GM18907 (cell line): ENCODE data around the gene RXFP2.

ENCODE experiments used
- ATAC-seq: cut with Tn5 transposase; IDR thresholded peaks from one replicate; pipeline ENCODE4 v1.9.1; 2021; ENCODE audit warnings: mild to moderate bottlenecking, moderate library complexity; ENCODE audit not compliant: unreplicated experiment

RXFP2 gene

GRCh38 chr13:31767175-31767900 lies 28.0 kb downstream of the RXFP2 start:
- ATAC-seq = no peak

DNA sequence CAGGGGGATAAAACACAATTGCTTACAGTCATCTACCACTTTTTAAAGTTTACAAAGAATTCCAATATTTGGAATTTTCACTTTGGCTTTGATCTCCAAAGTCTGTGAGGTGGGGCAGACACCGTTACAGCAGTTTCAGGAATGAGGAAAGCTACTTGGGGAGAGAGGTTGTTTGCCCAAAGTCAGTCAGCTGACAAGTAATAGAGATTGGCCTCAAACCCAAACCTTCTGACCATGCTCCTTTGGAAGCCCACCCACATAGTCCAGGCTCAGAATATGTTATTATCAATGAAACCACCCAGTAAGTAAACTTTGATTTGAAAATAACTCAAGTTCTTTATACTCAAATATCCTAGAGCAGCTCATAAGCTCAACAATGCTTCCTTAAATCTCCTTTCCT lies 29.0 kb downstream of the RXFP2 start:
- no peak for ATAC-seq

DNA sequence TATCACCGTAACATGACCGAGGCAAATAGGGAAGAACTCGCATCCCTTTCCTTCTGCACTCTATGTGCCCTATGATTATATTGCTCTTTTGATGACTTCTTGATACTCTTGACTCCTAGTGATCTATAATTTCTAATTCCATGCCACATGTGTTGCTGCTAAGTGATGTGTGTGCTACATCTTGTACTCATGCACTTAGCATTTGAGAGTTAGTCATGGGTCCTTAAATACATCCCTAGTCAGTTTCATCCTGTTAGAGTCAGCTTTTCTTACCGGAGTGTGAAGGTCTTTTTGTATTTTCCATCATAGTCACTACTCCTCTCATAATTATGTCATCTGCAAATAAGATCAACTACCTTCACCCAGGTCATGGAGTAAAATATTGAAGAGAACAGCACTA lies 30.2 kb downstream of the RXFP2 start:
- ATAC-seq = no peak

- ATAC-seq = no peak
These were observed 32.9 kb downstream of the RXFP2 start for GRCh38 chr13:31772231-31772630.

DNA sequence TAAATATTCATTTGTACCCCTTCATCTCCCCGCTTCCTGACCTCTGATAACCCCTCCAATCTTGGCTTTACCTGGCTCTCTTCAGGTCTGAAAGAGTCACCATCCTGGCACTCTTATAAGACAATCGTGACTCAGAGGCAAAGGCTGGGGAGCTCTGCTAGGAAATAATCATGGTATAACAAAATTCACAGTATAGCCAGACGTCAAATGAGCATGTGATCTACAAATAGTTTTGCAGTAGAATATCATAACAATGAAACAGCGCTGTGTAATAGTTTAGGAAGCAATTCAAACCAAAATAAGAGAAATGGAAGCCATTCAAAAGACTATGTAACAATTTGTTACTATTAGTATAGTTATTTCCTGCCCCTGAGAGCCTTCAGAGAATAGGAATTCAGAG lies 34.2 kb downstream of the RXFP2 start:
- ATAC-seq = no peak

- no peak for ATAC-seq
These were observed 34.9 kb downstream of the RXFP2 start for GRCh38 chr13:31774186-31774750.

DNA sequence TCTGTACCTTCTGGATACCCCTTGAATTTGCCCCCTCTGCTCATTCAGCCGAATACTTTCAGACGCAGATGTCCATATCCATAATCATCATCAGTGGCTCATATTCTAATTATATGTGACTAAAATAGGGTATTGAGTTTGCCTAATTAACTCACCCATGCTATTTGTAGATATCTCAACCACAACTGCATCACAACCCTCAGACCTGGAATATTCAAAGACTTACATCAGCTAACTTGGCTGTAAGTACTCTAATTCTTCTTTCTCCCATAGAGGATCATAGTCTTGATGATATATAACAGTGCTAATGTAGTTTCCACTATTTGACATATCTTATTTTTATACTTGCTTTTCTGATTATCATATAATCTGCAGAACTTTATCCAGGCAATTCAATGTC lies 35.8 kb downstream of the RXFP2 start:
- no peak for ATAC-seq

DNA sequence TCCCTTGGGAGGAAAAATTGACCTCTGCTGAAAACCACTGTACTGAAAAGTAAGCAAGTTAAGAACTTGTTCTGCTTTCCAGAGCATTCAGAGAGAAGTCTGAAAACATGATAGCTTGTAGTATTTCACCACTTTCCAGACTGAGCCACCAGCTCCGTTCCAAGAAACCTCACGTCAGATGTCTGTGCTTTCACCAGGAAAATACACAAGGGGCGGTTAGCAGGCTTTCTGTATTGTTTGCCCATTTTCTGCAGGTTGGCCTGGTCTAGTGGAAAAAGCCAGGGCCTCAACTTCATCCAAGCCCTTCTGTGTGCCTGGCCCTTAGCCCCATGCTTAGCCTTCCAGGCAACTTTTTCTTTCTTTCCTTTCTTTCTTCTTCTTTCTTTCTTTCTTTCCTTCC lies 36.4 kb downstream of the RXFP2 start:
- no peak for ATAC-seq

- no peak for ATAC-seq
These were observed 41.7 kb downstream of the RXFP2 start for GRCh38 chr13:31781064-31781463.

GRCh38 chr13:31786011-31786410 lies 46.7 kb downstream of the RXFP2 start:
- no peak for ATAC-seq

- ATAC-seq = no peak
These were observed 51.7 kb downstream of the RXFP2 start for GRCh38 chr13:31790992-31791391.

DNA sequence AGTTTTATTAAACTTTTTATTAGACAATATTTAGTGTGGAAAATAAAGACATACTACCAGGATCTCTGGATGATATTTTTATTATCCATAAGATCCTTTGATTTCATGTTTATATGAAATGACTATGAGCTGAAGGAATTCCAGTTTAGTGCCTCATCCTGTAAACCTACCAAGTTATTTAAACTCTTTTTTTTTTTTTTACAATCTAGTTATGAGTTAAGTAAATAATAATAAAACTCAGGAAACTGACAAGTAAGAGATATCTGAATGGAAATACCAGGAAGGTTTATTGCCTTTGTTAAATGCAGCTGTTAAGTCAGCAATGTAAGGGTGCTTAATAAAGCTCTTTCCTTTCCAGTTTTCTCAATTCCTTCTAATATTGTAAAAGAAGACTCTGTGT lies 53.9 kb downstream of the RXFP2 start:
- ATAC-seq = no peak

DNA sequence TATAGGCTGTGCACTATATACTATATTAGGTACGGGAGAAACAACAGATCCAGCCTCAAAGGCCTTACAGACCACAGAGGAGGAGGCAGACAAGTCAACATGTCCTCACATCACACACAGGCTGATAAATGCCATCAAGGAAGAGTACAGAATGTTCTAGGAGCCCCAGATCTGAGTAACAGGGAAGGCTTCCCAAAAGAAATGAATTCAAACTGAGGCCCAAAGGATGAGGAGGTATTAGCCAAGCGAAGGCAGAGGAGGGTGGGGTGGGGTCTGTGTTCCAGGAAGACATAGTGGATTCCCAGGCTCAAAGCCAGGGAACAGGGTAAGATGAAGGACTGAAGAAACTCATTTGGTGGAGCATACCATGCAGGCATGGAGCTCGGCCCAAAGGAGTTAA lies 55.1 kb downstream of the RXFP2 start:
- ATAC-seq = no peak

GRCh38 chr13:31797154-31797775 lies 57.9 kb downstream of the RXFP2 start:
- no peak for ATAC-seq

DNA sequence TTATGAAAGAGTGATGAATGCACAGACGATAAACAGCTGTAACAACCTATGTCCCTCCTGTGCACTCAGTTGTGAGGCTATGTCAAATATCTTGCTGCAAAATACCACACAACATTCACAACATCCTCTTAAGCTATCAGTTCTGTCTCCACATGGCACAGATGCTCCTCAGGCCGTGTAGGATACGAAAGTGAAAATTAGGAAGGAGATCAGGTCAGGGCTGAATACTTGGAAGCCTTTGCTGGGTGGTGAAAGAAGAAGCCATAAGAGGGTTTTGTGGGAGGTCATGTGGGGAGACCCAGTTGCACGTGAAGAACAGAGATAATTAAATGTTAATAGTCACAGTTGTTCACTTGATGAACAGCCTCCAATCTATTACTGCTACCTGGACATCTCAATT lies 58.9 kb downstream of the RXFP2 start:
- no peak for ATAC-seq

DNA sequence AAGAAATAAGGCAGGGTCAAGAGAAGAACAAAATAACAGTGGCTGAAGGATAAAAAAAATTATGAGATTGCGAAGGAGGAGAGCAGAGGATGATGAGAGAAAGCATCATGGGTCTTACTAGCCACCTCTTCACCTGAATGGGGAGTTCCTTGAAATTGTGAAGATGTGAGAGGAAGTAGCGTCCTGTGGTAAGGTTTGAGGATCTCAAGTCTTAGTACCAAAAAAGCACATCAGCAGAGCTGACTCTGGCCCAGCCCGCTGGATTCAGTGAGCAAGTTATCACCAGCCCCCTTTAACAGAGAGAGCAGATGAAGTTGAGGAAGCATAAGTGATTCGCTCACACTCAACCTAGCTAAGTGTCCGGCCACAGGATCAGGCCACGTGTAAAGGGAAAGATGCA lies 61.8 kb downstream of the RXFP2 start:
- ATAC-seq = no peak

- no peak for ATAC-seq
These were observed 64.0 kb downstream of the RXFP2 start for GRCh38 chr13:31803311-31803710.

DNA sequence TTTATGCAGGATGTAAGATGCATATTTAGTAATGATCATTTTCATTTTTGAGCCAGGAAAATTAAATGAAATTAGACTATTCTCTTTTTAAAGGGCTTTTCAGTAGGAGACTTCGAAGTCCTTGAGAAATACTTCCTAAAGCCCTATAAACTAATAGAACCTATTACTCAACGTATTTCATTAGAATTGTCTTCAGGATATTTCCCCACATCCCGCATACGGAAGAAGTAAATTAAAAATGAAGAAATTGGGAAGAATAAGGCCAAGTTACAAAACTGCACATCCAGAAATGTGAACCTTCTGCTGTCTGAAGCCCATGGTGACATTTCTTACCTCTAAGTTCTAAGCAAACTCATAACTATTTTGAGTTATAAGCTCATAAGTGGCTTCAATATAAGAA lies 66.5 kb downstream of the RXFP2 start:
- ATAC-seq = no peak

DNA sequence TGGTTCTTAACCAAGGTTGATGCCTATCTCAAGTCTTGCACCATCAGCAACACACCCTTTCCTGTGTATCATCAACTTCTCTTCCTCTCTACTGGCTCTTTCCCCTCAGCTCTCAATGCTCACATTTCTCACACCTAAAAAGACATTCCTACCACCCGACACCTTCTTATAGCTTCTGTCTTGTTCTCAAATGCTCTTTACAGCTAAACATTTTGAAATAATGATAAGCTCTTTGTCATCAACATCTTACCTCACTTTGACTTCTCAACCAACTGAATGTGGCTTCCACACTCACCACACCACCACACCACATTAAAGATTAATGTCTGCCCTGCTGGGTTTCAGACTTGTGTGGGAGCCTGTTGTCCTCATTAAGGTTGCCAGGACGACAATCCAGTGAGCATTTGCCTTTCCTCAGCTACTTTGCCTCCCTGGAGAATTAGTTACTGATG lies 67.8 kb downstream of the RXFP2 start:
- no peak for ATAC-seq

- no peak for ATAC-seq
These were observed 75.2 kb downstream of the RXFP2 start for GRCh38 chr13:31814536-31814935.

DNA sequence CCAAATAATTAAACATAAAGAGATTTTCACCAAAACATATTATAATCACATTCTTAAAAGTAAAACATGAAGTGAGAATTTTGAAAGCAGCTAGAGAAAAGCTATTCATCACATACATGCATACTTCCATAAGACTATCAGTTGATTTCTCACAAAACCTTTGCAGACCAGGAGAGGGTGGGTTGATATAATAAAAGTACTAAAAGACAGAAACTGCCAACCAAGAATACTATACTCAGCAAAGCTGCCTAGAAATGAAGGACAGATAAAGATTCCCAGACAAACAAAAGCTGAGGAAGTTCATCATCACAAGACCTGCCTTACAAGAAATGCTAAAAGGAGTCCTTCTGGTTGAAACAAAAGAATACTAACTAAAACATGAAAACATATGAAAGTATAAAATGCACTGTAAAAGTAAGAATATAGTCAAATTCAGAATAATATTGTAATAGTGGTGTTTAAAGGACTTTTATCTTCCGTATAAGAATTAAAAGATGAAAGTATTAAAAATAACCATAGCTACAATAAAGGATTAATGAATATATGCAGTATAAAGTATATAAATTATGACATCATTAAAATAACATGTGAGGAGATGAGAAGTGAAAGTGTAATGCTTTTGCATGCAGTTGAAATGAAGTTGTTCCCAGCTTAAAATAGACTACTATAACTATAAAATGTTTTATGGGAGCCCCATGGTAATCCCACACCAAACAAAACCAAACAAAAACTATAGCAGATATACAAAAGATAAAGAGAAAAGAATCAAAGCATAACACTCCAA lies 76.2 kb downstream of the RXFP2 start:
- no peak for ATAC-seq

- no peak for ATAC-seq
These were observed 78.9 kb downstream of the RXFP2 start for GRCh38 chr13:31818236-31818635.
